A673 (cell line): ENCODE results near the gene HPSE2. TPM values are rescaled to one million over a fixed set of nuclear protein-coding genes. Genes with fewer than 3 reads are reported as not detected.

Experiments used
- BruUV-seq: library from RNA; stranded (reverse); fragments of 400-500 nt; replicated peaks from 2 replicates; lab custom pipeline; 2021; lab: Mats Ljungman, UMichigan
- CTCF ChIA-PET: fragments of 300-600 bp; sonication (Branson Sonifier 250); formaldehyde crosslinking; loops from one replicate; lab custom pipeline; 2022; ENCODE audit warnings: antibody characterized with exemption; lab: Charles Lee
- POLR2A ChIA-PET: fragments of 300-600 bp; sonication (Branson Sonifier 250); formaldehyde crosslinking; loops from one replicate; lab custom pipeline; 2022; ENCODE audit warnings: antibody characterized with exemption; ENCODE audit not compliant: low non-redundant PET; lab: Charles Lee
- DNase-seq: peaks from one replicate; pipeline ENCODE4 v3.0.0-alpha.2; 2015; ENCODE audit warnings: low spot score
- H3K27ac ChIP-seq: fragments of 200-600 bp; sonication (generic); 2 replicates; pipeline ENCODE4 v1.5.1; 2016; ENCODE audit warnings: mixed run types, low read depth, mild to moderate bottlenecking, mixed read lengths, antibody characterized with exemption, low read length; ENCODE audit not compliant: poor library complexity, severe bottlenecking
- H3K27me3 ChIP-seq: fragments of 200-600 bp; sonication (generic); replicated peaks from 2 replicates; pipeline ENCODE4 v1.6.1; 2017; ENCODE audit warnings: mixed run types, low read depth, mild to moderate bottlenecking, mixed read lengths, antibody characterized with exemption, low read length; ENCODE audit not compliant: insufficient read depth, poor library complexity
- H3K36me3 ChIP-seq: fragments of 200-600 bp; sonication (generic); 2 replicates; pipeline ENCODE4 v1.6.1; 2016; ENCODE audit warnings: mixed run types, mild to moderate bottlenecking, mixed read lengths, antibody characterized with exemption, low read length; ENCODE audit not compliant: insufficient read depth, poor library complexity, severe bottlenecking
- H3K4me1 ChIP-seq: fragments of 200-600 bp; sonication (generic); 2 replicates; pipeline ENCODE4 v1.6.1; 2017; ENCODE audit warnings: mixed run types, mild to moderate bottlenecking, mixed read lengths, antibody characterized with exemption, low read length; ENCODE audit not compliant: insufficient read depth, poor library complexity, severe bottlenecking
- H3K4me3 ChIP-seq: fragments of 200-600 bp; sonication (generic); 2 replicates; pipeline ENCODE4 v1.5.1; 2016; ENCODE audit warnings: low read depth, mixed run types, mild to moderate bottlenecking, mixed read lengths, low read length; ENCODE audit not compliant: poor library complexity, severe bottlenecking
- H3K9me3 ChIP-seq: fragments of 200-600 bp; sonication (generic); 2 replicates; pipeline ENCODE4 v1.6.1; 2016; ENCODE audit warnings: mixed run types, low read depth, mild to moderate bottlenecking, mixed read lengths, antibody characterized with exemption, low read length; ENCODE audit not compliant: poor library complexity, severe bottlenecking
- CTCF ChIP-seq: fragments of 300-800, 200-600 bp; sonication (generic); conservative IDR thresholded peaks from 2 replicates; pipeline ENCODE4 v1.5.1; 2017; ENCODE audit warnings: low read depth, mild to moderate bottlenecking, antibody characterized with exemption, low read length, moderate library complexity, mixed read lengths
- EZH2 ChIP-seq: fragments of 200-600 bp; sonication (generic); IDR thresholded peaks from 2 replicates; pipeline ENCODE4 v1.6.1; 2017; ENCODE audit warnings: borderline replicate concordance, low read depth, mild to moderate bottlenecking, mixed read lengths, antibody characterized with exemption, low read length; ENCODE audit not compliant: poor library complexity, severe bottlenecking
- intact Hi-C: fragments of 100-400 bp; cut with micrococcal nuclease; formaldehyde crosslinking; loops from one replicate; pipeline ENCODE4 v1.10.0; 2022; ENCODE audit not compliant: unreplicated experiment
- total RNA-seq: library from RNA; stranded (reverse); gene quantifications from 2 replicates; pipeline ENCODE4 v1.2.3, GENCODE V29; 2021

The HPSE2 gene
- total RNA-seq, 1 experiment from 2014 or later = not detected

DNA sequence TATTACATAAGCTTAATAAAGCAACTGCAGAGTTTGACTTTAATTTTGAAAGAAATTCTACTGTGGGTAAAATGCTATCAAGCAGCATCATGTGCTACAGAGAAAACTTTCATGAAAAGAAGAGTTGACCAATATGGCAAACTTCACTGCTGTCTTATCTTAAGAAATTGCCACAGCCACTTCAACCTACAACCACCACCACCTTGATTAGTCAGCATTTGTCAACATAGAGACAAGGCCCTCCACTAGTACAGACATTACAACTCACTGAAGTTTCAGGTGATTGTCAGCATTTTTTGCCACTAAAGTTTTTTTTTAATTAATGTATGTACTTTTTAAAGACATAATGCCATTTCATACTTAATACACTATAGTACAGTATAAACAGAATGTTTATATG, 350.3 kb downstream of the HPSE2 start:
- H3K36me3 ChIP-seq = no peaks in the 10 kb centered on the region
- BruUV-seq = no TSS peak

GRCh38 chr10:98881789-98882188, 353.9 kb downstream of the HPSE2 start:
- Histone ChIP-seq H3K4me1 (peaks cover 4% of the 10 kb centered on the region), H3K4me3 (no peak overlapping the region), H3K36me3 (no peaks in the 10 kb centered on the region), H3K27ac (no peak overlapping the region), H3K9me3 (no peaks in the 10 kb centered on the region), H3K27me3 (no peaks in the 10 kb centered on the region)
- intact Hi-C loops = no loop called here
- TF ChIP-seq EZH2 (no peak), CTCF (no peak)
- CTCF ChIA-PET = no interaction called here
- no peak for DNase-seq
- BruUV-seq = no TSS peak
- POLR2A ChIA-PET = no interaction called here

More for the DNA sequence above, 350.3 kb downstream of the HPSE2 start:
- TF ChIP-seq EZH2 (no peak), CTCF (no peak)
- no peak overlapping the region for H3K27ac ChIP-seq
- peaks cover 8% of the 10 kb centered on the region for H3K4me1 ChIP-seq
- no peak overlapping the region for H3K4me3 ChIP-seq
- CTCF ChIA-PET = no interaction called here
- POLR2A ChIA-PET = no interaction called here
- intact Hi-C loops = no loop called here
- no peaks in the 10 kb centered on the region for H3K27me3 ChIP-seq
- H3K9me3 ChIP-seq = no peaks in the 10 kb centered on the region
- DNase-seq = no peak

DNA sequence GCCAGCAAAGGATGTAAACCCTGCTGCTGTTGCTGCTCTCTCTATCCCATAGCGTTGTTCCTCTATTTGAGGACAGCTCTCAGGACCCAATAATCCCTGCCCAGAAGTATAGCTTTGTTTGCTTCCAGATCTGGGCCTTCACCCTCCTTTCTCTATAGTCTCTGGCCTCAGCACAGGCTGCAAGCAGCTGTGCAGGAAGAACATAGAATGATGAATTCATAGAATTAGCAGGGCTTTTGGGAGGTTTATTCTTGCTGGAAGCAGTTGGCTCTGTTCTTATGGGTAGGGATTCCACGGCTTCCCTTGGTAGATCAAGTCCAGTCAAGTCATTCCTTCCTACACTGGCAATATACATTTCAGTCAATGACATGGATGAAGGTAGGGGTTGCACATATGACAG, 354.7 kb downstream of the HPSE2 start:
- no TSS peak for BruUV-seq
- intact Hi-C loops = no loop called here
- no peak for DNase-seq
- POLR2A ChIA-PET = no interaction called here
- H3K27me3 ChIP-seq = no peaks in the 10 kb centered on the region
- TF ChIP-seq EZH2 = no peak
- TF ChIP-seq CTCF = no peak
- H3K9me3 ChIP-seq = no peaks in the 10 kb centered on the region
- CTCF ChIA-PET = no interaction called here
- H3K27ac ChIP-seq = no peak overlapping the region
- no peaks in the 10 kb centered on the region for H3K36me3 ChIP-seq
- H3K4me3 ChIP-seq = no peak overlapping the region
- H3K4me1 ChIP-seq = peaks cover under 1% of the 10 kb centered on the region
